ENCODE data around the gene SRGAP2B. TPM values are rescaled to one million over a fixed set of nuclear protein-coding genes. Genes with fewer than 3 reads are reported as not detected.
A peak's percentile ranks its signal among the peaks of the same experiment; 100 is the strongest.
"Not testable (repeated sequence)": the region's sequence is repeated elsewhere in the genome, so short reads cannot be mapped to it uniquely, and the experiment has no call there.

Gene SRGAP2B
- total RNA-seq, 1 experiment from 2014 or later = 37.8 TPM

GRCh38 chr1:145093517-145094149 lies 1.5 kb downstream of the SRGAP2B start:
- DNase-seq (ENCODE audit: low read depth) = peak; percentile 0

- not testable (repeated sequence) for DNase-seq (ENCODE audit: low read depth)
Observed at GRCh38 chr1:145082483-145083255, 12.5 kb downstream of the SRGAP2B start.

GRCh38 chr1:145080193-145080592 lies 14.9 kb downstream of the SRGAP2B start:
- DNase-seq (ENCODE audit: low read depth) = not testable (repeated sequence)

GRCh38 chr1:145079737-145080136 lies 15.4 kb downstream of the SRGAP2B start:
- not testable (repeated sequence) for DNase-seq (ENCODE audit: low read depth)

- not testable (repeated sequence) for DNase-seq (ENCODE audit: low read depth)
Observed at GRCh38 chr1:145078787-145079370, 16.2 kb downstream of the SRGAP2B start.

DNA sequence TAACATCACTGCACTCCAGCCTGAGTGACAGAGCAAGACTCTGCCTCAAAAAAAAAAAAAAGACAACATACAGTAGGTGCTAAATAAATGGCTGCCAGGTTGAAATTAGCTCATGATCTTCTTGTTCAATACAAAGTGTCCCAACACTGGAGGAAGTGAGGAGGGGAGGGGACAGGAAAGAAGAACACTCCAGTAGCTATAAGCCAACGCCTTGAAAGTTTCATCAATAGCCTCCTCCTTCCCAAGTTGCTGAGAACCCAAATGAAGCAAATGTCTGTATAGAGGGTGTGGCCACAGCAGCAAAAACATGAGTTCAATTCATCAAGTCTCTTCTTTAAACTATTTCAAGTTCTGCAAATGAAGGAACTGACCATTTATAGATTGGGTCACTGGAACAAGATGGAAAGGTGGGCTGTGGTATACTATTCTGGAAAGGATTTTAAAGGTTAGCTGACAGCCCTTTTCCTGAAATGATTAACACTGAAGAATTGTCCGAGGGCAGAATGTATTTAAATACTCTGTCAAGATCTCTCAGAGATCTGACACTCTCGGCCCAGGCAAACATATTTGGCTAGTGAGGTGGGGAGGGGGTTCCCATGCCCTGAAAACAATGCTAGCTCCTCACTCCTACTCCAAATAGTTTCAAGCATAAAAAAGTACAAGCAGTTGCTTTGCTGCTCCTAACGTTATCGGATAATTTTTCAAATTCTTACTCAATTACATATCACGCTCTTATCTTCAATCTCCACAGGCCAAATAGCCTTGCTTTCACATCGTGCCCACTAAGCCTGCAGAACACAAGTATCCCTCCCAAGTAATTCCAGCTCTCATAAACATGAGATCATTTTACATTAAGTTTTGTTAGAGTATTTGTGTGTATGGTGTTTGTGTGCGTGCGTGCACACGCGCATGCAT lies 17.0 kb downstream of the SRGAP2B start:
- not testable (repeated sequence) for DNase-seq (ENCODE audit: low read depth)

GRCh38 chr1:145076877-145077276 lies 18.3 kb downstream of the SRGAP2B start:
- not testable (repeated sequence) for DNase-seq (ENCODE audit: low read depth)

DNA sequence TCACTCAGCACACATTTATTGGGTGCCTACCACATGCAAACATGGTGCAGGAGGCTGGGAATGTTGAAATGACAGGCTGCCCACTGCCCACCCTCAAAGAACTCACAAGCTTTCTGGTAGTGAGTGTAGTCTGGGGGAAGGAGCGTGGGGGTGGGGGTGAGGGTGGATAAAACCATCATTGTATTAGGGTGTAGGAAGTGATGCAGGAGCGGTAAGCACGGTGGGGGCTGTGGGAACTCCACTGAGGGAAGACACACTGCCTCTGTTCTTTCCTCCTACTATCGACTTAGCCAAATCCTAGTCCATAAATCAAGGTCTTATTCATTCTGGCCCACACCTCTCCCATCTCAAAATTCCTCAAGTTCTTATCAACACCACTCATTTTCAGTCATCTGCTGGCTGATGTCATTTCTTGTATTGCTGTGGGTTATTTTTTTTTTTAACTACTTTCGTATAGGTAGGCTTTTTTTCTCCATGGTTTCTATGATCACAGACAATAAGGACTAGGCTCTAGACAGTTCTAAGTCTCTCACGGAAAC lies 21.0 kb downstream of the SRGAP2B start:
- not testable (repeated sequence) for DNase-seq (ENCODE audit: low read depth)

DNA sequence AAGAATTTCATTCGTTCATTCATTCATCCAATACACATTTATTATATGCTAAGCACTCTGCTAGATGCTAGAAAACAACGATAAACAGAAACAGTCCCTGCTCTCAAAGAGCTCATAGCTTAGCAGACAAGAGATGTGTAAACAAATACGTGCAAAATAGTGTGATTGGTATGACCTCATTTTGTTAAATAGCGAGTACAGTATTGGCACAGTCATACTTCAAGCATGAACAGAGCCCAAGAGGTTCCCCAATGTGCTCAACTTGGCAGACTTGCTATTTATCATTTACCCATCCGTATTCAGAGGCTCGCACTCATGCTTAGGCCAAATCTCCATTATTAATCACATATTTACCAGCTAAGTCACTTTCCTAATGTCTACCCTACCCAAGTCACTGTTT lies 23.6 kb downstream of the SRGAP2B start:
- DNase-seq (ENCODE audit: low read depth) = not testable (repeated sequence)

DNA sequence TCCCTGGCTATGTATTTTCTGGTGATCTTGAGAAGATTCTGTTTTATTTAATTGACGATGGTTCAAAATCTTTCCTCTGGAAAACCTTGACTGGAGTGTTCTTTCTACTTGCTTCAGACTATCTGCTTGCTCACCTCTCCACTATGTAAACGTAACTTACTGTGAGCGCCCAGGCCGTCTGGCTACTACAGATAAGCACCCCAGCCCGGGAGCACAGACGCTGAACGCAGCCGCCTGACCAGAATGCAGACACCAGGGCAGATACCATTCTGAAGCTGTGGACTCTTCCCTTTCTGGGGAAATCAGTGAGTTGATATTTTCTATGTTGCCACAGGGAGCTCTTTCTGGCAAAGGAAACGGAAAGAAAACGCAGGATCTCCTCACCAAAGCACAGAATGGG lies 28.6 kb downstream of the SRGAP2B start:
- DNase-seq (ENCODE audit: low read depth) = not testable (repeated sequence)

DNA sequence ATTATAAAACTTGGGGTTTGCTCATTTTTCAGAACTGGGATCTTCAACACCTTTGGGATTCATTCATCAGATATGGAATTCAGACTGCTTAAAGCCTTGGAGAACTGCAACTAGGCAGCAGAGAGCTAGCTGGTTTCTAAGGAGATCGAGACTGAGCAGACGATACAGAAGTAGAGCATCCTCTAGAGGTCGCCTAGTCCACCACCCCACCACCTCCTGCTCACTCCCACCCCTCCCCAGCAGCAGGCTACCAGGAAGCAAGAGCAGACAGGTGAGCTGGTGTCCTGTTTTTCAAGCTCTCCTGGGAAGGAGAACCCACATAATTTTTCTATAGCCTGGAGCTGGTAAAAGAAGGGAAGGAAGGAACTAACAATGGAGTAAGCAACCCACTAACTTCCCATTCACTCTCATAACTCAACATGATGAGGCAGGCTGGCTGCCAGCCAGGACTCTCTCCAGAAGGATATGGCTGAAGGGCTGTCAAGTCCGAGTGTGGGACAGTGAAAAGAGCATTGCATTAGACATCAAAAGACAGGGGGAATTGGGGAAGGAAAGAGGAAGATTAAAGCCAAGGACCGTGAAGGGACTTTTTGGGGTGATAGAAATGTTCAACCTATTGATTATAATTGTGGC lies 29.8 kb downstream of the SRGAP2B start:
- not testable (repeated sequence) for DNase-seq (ENCODE audit: low read depth)

DNA sequence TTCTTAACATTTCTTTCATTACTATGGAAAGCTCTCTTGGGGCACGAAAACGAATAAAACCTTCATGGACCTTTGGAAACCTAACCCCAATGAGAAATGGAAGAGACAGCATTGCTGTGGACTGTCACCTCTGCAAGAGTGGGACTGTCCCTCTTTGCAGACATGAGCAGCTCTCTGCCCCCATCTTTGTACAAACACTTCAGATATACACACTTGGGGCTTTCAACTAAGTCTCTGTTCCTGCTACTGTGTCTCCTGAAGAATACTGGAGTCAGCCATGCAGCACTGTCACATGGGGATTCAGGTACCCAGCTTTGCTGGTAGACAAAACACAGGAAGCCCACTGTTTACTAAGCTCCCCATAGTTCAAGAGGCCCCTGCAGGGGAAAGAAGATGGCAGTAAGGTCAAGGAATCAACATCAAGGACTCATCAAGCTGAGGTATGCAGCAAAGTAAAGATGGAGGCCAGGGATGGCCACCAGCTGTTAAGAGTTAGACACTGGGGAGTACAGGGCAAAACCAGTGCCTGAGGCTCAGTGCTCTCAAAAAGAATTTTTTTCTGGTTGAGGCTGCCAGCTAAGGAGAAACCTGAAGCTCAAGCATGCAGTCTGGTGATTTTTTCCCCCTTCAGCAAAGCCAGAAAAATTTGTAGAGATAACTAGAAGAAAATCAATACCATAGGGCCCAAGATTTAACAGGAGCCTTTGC lies 31.0 kb downstream of the SRGAP2B start:
- DNase-seq (ENCODE audit: low read depth) = not testable (repeated sequence)

DNA sequence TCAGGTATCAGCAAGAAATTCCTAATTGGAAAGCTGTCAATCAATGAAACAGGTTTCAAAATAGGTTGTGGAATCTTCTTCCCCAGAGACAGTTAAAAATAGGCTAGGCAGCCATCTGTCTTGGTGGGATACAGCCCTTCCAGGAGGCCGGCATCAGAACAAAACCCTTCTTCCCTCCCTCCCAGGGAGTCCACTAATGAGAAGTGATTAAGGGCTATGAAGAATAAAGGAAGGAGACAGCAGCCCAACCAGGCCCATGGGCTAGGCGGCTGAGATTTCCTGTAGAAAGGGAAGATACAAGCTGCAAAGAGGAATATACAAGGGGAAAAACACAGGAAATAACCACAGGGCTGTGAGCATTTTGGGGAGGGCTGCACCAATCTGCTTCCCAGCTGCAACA lies 31.8 kb downstream of the SRGAP2B start:
- DNase-seq (ENCODE audit: low read depth) = not testable (repeated sequence)

- not testable (repeated sequence) for DNase-seq (ENCODE audit: low read depth)
Observed at GRCh38 chr1:145058184-145058583, 36.9 kb downstream of the SRGAP2B start.

DNA sequence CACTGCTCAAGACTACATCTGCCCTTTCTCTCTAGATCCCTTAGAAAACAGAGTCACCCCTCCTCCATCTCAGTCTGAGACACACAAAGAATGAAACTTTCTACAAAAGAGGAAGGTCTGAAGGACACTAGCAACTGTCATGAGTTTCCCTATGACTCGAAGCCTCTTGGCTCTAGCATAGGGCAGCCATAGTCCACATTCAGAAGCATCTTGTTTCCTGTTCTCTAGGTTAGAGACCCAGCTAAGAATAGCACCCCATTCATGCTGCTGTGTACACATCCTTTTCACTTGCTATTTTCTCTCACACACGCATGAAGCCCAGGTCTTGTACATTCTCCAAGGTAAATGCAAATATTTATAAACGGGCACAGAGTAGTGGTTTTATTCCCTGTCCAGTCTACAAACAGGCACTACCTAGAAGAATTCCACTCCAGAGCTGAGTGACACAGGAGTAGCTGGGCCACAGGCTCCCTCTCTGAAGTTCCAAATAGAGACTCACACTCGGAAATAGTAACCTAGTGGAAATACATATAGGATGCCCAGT lies 39.8 kb downstream of the SRGAP2B start:
- DNase-seq (ENCODE audit: low read depth) = not testable (repeated sequence)

DNA sequence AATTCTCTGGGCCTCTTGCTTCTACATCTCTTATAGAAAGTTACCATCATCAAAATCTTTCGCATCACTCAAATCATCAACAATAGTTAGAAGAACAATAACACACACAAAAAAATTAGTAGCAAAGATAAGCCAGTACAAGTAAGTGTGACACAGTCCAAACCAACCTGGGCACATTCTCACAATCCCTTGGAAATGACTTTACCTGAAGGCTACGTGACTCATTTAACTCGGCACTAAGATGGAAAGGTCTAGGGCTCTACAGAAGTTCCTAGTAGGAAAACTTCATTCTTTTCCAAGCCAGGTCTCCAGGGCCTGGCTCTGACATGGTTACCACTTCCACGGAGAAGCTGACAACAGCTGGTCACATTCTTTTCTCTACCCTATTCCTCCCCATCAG lies 41.7 kb downstream of the SRGAP2B start:
- DNase-seq (ENCODE audit: low read depth) = not testable (repeated sequence)

- not testable (repeated sequence) for DNase-seq (ENCODE audit: low read depth)
Observed at GRCh38 chr1:145052019-145052776, 42.9 kb downstream of the SRGAP2B start.

GRCh38 chr1:145048181-145048856 lies 46.8 kb downstream of the SRGAP2B start:
- not testable (repeated sequence) for DNase-seq (ENCODE audit: low read depth)
